ENCODE data around the gene DCAF8. TPM values are rescaled to one million over a fixed set of nuclear protein-coding genes. Genes with fewer than 3 reads are reported as not detected.

DCAF8 gene
- total and polyA plus RNA-seq, 2 of the 4 experiments (the other 2 are of a cell fraction) = 83.3 to 83.8 TPM

GRCh38 chr1:160166166-160166868 lies 96.0 kb downstream of the DCAF8 start:
- peaks cover 35% of the 10 kb centered on the region for H3K27me3 ChIP-seq (ENCODE audit: control insufficient read depth, insufficient read depth, low read length)
- no peak overlapping the region for H3K4me3 ChIP-seq (ENCODE audit: insufficient read depth, low read depth, low read length)
- H3K4me1 ChIP-seq (ENCODE audit: control insufficient read depth, insufficient read depth, low read length) = 0 out of 2 replicates have a peak, but pooled peaks cover 2% of the 10 kb centered on the region
- no peak overlapping the region for H3K27ac ChIP-seq (ENCODE audit: insufficient read depth, low read length)
- in situ Hi-C loops (cut with MboI; ENCODE audit: low sequenced_read_pairs) (no loop called here), intact Hi-C loops (cut with micrococcal nuclease) (no loop called here), dilution Hi-C loops (cut with HindIII; ENCODE audit: low sequenced_read_pairs, unreplicated experiment) (no loop called here)
- H2AFZ ChIP-seq (replicated peaks; ENCODE audit: low read length, poor library complexity) = no peak overlapping the region
- TF ChIP-seq RAD21 (IDR thresholded peaks at IDR 0.05; ENCODE audit: low read length) (no peak), MAFK (IDR thresholded peaks at IDR 0.05; ENCODE audit: low read depth, low read length) (no peak), USF2 (IDR thresholded peaks at IDR 0.05; ENCODE audit: low read depth, low read length) (no peak), MAZ (IDR thresholded peaks at IDR 0.05; ENCODE audit: borderline replicate concordance, low read depth, low read length) (no peak), RCOR1 (IDR thresholded peaks at IDR 0.05; ENCODE audit: insufficient replicate concordance, low read length) (no peak), RFX5 (IDR thresholded peaks at IDR 0.05; ENCODE audit: low read depth, low read length) (no peak), FOS (IDR thresholded peaks at IDR 0.05; ENCODE audit: low read depth, low read length) (no peak), CEBPB (IDR thresholded peaks at IDR 0.05; ENCODE audit: low read depth, low read length) (no peak), ELK1 (IDR thresholded peaks at IDR 0.05; ENCODE audit: borderline replicate concordance, low read depth, low read length) (no peak), NFE2L2 (IDR thresholded peaks at IDR 0.05; ENCODE audit: low read depth, low read length) (no peak), SMC3 (IDR thresholded peaks at IDR 0.05; ENCODE audit: low read depth, low read length) (no peak), POLR2A (IDR thresholded peaks at IDR 0.05; ENCODE audit: low read depth, low read length) (no peak), MXI1 (IDR thresholded peaks at IDR 0.05; ENCODE audit: borderline replicate concordance, low read depth, low read length) (no peak), BHLHE40 (IDR thresholded peaks at IDR 0.05; ENCODE audit: low read depth, low read length) (no peak)
- TF ChIP-seq, protein P1, sequence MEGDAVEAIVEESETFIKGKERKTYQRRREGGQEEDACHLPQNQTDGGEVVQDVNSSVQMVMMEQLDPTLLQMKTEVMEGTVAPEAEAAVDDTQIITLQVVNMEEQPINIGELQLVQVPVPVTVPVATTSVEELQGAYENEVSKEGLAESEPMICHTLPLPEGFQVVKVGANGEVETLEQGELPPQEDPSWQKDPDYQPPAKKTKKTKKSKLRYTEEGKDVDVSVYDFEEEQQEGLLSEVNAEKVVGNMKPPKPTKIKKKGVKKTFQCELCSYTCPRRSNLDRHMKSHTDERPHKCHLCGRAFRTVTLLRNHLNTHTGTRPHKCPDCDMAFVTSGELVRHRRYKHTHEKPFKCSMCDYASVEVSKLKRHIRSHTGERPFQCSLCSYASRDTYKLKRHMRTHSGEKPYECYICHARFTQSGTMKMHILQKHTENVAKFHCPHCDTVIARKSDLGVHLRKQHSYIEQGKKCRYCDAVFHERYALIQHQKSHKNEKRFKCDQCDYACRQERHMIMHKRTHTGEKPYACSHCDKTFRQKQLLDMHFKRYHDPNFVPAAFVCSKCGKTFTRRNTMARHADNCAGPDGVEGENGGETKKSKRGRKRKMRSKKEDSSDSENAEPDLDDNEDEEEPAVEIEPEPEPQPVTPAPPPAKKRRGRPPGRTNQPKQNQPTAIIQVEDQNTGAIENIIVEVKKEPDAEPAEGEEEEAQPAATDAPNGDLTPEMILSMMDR (conservative IDR thresholded peaks at IDR 0.05; ENCODE audit: low read depth, low read length) = no peak
- no peak for DNase-seq
- no peak for ATAC-seq (ENCODE audit: low read depth)
- H3K4ac ChIP-seq (ENCODE audit: low read depth, low read length) = no peak overlapping the region
- H3K9me3 ChIP-seq (ENCODE audit: control insufficient read depth, insufficient read depth, low read length) = no peaks in the 10 kb centered on the region
- H3K14ac ChIP-seq (replicated peaks; ENCODE audit: low read depth, low read length) = no peak overlapping the region
- H2AK9ac ChIP-seq (replicated peaks; ENCODE audit: low read depth, low read length, poor library complexity) = no peak overlapping the region
- ChIA-PET CTCF (no interaction called here), POLR2A (ENCODE audit: unreplicated experiment) (no interaction called here)
- no peak overlapping the region for H4K5ac ChIP-seq (ENCODE audit: low read depth, low read length)
- no peak overlapping the region for H3K18ac ChIP-seq (ENCODE audit: low read depth, low read length)
- no peak overlapping the region for H4K91ac ChIP-seq (ENCODE audit: insufficient read depth, low read depth, low read length)
- H2BK15ac ChIP-seq (ENCODE audit: low read depth, low read length) = no peak overlapping the region
- no CpG with 5 or more reads among the region's 12 CpGs for WGBS, 2 experiments (ENCODE audit: extremely low coverage in 2 of 2, insufficient read length in 1 of 2)
- no peak overlapping the region for H2AK5ac ChIP-seq (ENCODE audit: low read depth, low read length)
- no peak overlapping the region for H3K56ac ChIP-seq (ENCODE audit: extremely low read depth, insufficient read depth, low read length)
- H3K4me2 ChIP-seq (ENCODE audit: low read depth, low read length) = no peak overlapping the region
- no peaks in the 10 kb centered on the region for H3K9me1 ChIP-seq (ENCODE audit: insufficient read depth, low read length)
- no peak overlapping the region for H2BK120ac ChIP-seq (ENCODE audit: low read depth, low read length)
- no peaks in the 10 kb centered on the region for H4K20me1 ChIP-seq (ENCODE audit: insufficient read depth, low read length)
- no peaks in the 10 kb centered on the region for H3K36me3 ChIP-seq (ENCODE audit: control insufficient read depth, insufficient read depth, low read length)
- H2BK5ac ChIP-seq (ENCODE audit: low read depth, low read length, poor library complexity, severe bottlenecking) = no peak overlapping the region
- H3K9ac ChIP-seq (ENCODE audit: low read depth, low read length) = no peak overlapping the region
- H3K23ac ChIP-seq (ENCODE audit: low read depth, low read length) = no peak overlapping the region
- no peak overlapping the region for H2BK20ac ChIP-seq (ENCODE audit: low read depth, low read length)
- no peaks in the 10 kb centered on the region for H3K79me1 ChIP-seq (ENCODE audit: low read depth in 1 of 2, low read length in 2 of 2)
- no peak overlapping the region for H4K8ac ChIP-seq (ENCODE audit: low read depth in 2 of 2, low read length in 2 of 2)
- BruUV-seq (replicated peaks) = no TSS peak

Measured in IMR-90 (cell line).